ENCODE results near the gene AP3B2. TPM values are rescaled to one million over a fixed set of nuclear protein-coding genes. Genes with fewer than 3 reads are reported as not detected.

Gene AP3B2, protein sequence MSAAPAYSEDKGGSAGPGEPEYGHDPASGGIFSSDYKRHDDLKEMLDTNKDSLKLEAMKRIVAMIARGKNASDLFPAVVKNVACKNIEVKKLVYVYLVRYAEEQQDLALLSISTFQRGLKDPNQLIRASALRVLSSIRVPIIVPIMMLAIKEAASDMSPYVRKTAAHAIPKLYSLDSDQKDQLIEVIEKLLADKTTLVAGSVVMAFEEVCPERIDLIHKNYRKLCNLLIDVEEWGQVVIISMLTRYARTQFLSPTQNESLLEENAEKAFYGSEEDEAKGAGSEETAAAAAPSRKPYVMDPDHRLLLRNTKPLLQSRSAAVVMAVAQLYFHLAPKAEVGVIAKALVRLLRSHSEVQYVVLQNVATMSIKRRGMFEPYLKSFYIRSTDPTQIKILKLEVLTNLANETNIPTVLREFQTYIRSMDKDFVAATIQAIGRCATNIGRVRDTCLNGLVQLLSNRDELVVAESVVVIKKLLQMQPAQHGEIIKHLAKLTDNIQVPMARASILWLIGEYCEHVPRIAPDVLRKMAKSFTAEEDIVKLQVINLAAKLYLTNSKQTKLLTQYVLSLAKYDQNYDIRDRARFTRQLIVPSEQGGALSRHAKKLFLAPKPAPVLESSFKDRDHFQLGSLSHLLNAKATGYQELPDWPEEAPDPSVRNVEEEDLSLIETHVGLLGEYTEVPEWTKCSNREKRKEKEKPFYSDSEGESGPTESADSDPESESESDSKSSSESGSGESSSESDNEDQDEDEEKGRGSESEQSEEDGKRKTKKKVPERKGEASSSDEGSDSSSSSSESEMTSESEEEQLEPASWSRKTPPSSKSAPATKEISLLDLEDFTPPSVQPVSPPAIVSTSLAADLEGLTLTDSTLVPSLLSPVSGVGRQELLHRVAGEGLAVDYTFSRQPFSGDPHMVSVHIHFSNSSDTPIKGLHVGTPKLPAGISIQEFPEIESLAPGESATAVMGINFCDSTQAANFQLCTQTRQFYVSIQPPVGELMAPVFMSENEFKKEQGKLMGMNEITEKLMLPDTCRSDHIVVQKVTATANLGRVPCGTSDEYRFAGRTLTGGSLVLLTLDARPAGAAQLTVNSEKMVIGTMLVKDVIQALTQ
- polyA plus RNA-seq = 1 to 10 TPM in 1 of 3 donors, under 1 TPM in 2; 0.67 to 2.4 (median 0.70) TPM

GRCh38 chr15:82709421-82710207, at the start of gene AP3B2:
Gene AP3B2, minus strand, starts transcription at chr15:82709875. Its CDS starts 169 bp downstream, at chr15:82709706.
- H3K27ac ChIP-seq (ENCODE audit: low read depth, low read length) = no peak within 1 kb of the TSS
- WGBS, 3 donors = 1% methylated on average over 56 to 95 of the region's 95 CpGs

DNA sequence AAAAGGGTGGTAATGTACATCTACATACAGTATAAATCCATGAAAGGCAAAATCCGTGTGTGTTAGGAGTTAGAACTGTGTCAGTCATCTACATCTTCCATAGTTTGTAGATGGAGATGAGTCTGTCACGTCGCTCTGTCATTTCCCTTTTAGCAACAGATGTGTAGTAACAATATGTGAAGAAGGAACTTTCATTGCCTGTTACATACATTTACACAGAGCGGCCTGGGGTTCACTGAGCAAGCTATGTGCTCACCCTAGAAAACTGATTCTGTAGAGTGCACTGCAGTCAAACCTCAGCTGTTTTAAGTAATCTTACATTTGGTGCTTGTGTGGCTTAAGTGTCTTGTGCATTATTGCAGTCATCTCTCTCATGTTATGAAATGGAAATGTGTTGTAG, 41.6 kb upstream of the AP3B2 start:
- WGBS, 3 donors = 30 to 42% (median 38%) methylated on average over 4 of the region's 4 CpGs
- no peak overlapping the region for H3K27ac ChIP-seq (ENCODE audit: low read depth, low read length)

- no peak overlapping the region for H3K27ac ChIP-seq (ENCODE audit: low read depth, low read length)
- 0 to 3% (median 1%) methylated on average over 8 of the region's 8 CpGs for WGBS, 3 donors
These were observed 41.1 kb upstream of the AP3B2 start for GRCh38 chr15:82750831-82751180.

DNA sequence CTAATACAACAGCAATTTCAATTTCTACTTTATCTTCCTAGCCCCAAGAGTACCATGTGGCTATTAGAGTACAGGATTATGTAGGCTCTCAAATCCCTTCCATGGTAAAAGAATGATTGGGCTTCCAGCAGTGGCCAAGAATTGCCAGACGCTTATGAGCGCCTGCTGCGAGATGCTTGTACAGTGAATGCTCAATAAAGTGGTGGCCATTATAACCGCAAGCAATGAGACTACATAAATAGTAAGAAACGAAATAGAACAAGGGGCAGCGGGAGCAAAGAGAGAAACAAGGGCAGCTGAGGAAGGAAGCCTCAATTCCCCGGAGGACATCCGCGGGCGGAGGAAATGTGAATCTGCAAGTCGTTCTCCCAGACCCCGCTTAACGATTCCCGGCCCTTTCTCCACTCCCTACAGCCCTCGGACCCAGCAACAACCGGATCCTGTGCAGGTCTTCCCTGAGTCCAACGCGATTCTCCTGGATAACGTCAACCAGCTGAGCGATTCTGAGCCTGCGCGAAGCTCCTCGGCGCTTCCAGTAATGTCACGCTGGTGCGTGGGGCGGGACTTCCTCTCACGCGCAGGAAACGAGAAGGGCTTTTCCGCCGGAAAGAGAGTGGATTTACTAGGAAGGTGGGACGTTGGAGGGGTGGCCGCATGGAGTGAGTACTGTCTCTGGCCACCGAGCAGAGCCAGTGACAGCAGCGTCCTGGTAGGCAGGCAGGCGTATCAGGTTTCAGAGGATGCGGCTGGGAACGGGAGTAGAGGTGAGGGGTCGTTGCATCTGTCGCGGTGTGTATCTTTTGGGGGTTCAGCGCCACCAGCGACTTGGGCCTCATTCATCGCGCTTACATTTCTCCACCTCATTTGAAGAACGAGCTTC, 40.5 kb upstream of the AP3B2 start:
- 0 to 1% (median 0%) methylated on average over 47 of the region's 47 CpGs for WGBS, 3 donors
- peak overlapping the region; percentile 70 for H3K27ac ChIP-seq (ENCODE audit: low read depth, low read length)

DNA sequence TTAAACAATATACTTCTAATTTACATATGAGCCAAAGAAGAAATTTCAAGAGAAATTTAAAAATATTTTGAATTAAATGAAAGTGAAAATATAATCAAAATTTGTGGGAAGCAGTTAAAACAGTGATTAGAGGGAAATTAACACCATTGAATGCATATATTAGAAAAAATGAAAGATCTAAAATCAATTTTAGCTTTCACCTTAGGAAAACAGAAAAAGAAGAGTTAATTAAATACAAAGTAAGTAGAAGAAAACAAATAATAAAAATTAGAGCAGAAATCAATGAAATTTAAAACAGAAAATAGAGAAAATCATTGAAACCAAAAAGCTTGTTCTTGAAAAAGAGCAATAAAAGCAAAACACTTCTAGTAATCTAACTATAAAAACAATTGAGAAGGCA, 38.6 kb upstream of the AP3B2 start:
- no peak overlapping the region for H3K27ac ChIP-seq (ENCODE audit: low read depth, low read length)

DNA sequence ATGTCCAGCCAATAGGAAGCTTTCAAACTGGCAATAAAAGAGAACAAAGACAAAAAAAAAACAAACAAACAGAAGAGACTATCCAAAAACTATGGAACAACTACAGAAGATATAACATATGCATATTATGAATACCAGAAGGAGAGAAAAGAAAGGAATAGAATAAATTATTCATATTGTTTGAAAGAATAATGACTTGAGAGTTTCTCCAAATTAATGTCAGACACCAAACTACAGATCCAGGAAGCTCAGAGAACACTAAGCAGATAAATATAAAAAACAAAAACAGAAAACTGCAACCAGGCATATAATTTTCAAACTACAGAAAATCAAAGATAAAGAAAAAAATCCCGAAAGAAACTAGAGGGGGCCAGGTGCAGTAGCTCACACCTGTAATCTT, 34.1 kb upstream of the AP3B2 start:
- WGBS, 3 donors = 75 to 97% (median 92%) methylated on average over 1 of the region's 1 CpG

GRCh38 chr15:82742134-82742533, 32.5 kb upstream of the AP3B2 start:
- H3K27ac ChIP-seq (ENCODE audit: low read depth, low read length) = no peak overlapping the region
- 78 to 89% (median 85%) methylated on average over 3 of the region's 3 CpGs for WGBS, 3 donors

More for the DNA sequence above, 34.1 kb upstream of the AP3B2 start:
- no peak overlapping the region for H3K27ac ChIP-seq (ENCODE audit: low read depth, low read length)

DNA sequence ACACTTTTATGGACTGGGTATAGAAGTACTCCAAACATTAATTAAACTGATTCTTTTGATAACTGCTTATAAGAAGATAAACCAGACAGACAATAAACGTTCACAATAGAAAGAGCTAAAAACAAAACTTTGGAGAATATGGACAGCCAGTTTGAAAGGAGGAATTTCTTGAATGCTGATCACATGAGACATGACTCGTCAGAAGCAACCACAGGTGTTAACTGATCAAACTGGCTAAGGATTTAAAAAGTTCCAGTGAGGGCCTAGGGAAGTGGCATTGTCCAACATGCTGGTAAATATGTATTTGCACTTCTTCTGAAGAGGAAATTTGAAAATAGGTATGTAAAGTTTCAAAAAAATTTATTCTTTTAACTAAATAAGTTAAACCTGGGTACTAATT, 29.4 kb upstream of the AP3B2 start:
- H3K27ac ChIP-seq (ENCODE audit: low read depth, low read length) = no peak overlapping the region
- WGBS, 3 donors = 72 to 78% (median 78%) methylated on average over 2 of the region's 2 CpGs

DNA sequence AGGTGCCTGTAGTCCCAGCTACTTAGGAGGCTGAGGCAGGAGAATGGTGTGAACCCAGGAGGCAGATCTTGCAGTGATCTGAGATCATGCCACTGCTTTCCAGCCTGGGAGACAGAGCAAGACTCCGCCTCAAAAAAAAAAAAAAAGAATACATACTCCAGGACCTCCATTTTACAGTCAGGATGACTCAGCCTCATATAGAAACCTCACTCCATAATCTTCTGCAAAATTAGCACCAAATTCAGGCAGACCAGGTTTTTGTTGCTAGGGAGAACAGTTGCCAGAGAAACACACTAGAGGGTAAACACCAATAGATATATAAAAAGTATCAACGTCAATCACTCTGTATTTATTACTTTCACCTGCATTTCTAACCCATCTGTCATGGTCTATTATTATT, 28.3 kb upstream of the AP3B2 start:
- WGBS, 3 donors = 81 to 90% (median 87%) methylated on average over 1 to 2 of the region's 2 CpGs
- H3K27ac ChIP-seq (ENCODE audit: low read depth, low read length) = no peak overlapping the region

GRCh38 chr15:82731527-82731926, 21.9 kb upstream of the AP3B2 start:
- no peak overlapping the region for H3K27ac ChIP-seq (ENCODE audit: low read depth, low read length)
- 94 to 100% (median 100%) methylated on average over 1 to 2 of the region's 2 CpGs for WGBS, 3 donors

GRCh38 chr15:82730022-82730530, 20.4 kb upstream of the AP3B2 start:
- no peak overlapping the region for H3K27ac ChIP-seq (ENCODE audit: low read depth, low read length)
- WGBS, 3 donors = 92 to 94% (median 92%) methylated on average over 11 of the region's 11 CpGs

DNA sequence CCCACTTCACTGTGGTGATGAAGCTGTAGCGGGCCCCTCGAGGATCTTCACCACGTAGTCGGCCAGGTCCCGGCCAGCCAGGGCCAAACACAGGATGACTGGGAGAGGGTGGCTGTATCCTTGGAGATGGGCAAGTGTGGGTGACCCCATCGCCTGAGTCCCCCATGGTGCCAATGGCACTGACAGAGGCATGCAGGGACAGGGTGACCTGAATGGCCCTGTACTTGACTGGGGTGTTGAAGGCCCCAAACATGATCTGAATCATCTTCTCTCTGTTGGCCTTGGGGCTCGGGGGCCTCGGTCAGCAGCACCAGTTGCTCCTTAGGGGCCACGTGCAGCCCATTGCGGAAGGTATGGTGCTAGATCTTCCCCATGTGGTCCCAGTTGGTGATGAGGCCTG, 17.1 kb upstream of the AP3B2 start:
- WGBS, 3 donors = 93 to 96% (median 94%) methylated on average over 10 of the region's 10 CpGs
- H3K27ac ChIP-seq (ENCODE audit: low read depth, low read length) = no peak overlapping the region

DNA sequence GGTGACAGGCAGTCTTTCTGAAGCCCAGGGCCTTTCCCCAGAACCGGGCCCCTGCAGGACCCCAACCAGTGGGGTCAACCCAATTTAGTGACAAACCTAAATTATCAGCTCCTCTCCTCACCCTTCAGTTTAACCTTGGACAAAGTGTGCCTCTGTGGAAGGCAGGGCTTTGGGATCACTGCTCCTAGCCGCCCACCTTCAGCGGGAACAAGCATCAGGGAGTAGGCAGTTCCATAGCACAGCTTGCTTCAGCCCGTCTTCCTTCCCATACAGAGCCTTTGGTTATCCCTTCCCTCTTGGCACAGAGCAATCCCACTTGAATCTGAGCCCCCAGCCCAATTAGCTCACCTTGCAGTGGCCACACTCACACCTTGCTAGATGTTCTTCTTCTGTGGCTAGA, 5.3 kb upstream of the AP3B2 start:
- 85 to 92% (median 88%) methylated on average over 4 of the region's 4 CpGs for WGBS, 3 donors
- H3K27ac ChIP-seq (ENCODE audit: low read depth, low read length) = no peak overlapping the region

DNA sequence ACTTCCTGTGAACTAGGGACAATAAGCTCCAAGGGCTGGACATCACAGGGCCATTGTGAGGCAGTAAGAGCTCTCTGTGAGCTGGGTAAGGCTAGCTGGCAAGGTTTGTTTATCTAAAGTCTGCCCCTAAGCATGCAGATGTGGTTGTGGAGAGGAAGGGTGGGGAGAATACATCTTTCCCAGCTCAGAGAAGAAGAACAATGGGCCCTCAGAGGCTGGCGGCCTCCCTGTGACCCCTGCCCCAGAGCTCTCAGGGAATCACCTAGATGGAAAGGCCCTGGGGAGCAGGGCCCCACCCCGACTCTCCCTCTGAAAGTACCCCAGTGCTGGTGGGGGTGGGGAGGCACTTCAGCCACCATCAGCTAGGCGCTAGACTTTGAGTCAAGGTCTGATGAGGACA, 4.3 kb upstream of the AP3B2 start:
- H3K27ac ChIP-seq (ENCODE audit: low read depth, low read length) = no peak overlapping the region
- WGBS, 3 donors = 69 to 74% (median 73%) methylated on average over 3 of the region's 3 CpGs

DNA sequence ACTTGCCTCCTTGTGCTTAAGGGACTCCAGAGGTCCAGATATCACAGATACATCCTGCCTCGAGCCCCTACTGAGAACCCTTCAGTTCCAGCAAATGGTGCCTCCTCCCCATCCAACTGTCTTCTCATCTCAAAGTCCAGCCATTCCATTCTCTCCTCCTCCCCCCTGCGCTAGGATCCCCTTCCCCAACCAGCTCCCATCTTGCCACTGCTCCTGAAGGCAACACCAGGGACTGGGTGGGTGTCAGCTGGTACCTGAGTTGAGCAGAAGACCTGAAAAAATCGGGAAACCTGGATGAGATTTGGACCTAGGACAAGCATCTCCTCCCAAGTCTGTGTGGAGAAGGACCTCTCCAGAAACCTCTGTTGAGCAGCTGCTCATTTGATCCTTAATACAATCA, 2.4 kb upstream of the AP3B2 start:
- no peak overlapping the region for H3K27ac ChIP-seq (ENCODE audit: low read depth, low read length)
- 64 to 84% (median 82%) methylated on average over 3 of the region's 3 CpGs for WGBS, 3 donors

DNA sequence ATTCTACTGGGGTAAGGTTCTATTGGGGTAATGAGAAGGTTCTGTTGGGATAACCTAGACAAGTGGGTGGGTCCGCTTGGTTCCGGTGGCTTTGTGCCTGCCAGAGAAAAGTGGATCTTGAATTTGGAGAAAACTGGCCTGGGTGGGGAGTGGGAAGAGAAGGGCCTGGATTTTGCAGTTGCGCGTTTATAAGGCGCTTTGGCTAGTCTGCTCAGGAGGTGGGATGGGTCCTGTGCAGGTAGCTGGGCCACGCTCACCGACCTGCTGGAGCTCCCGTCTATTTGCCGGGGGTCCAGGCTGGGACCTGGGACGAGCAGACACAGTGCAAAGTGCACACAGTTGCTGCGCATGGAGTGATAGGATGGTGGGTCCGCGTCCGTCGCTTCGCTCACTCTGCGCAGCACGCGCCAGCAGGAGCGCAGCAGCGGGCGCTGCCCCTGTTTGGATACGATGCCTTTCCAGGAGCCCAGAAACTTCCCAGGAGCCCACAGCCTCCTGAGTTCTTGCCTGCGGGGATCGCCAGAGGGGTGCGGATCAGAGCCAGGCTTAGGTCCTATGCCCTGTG, 1.3 kb upstream of the AP3B2 start:
- no peak overlapping the region for H3K27ac ChIP-seq (ENCODE audit: low read depth, low read length)
- WGBS, 3 donors = 94 to 97% (median 97%) methylated on average over 26 of the region's 26 CpGs

DNA sequence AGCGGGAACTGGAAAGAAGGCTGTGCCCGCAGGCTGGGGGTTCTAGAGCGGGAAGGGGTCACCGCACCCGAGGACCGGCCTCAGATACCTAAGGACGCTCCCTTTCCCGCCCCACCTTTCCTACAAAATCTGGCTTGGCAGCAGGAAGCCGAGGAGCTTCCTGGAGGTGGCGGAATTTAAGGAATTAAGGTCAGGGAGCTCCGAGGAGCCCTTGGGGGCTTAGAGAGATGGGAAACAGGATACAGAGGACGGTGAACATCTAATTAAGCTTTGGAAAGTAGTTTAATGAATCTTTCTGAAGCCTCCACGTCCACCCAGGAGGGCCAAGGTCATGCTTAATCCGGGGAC, 507 bp upstream of the AP3B2 start:
- H3K27ac ChIP-seq (ENCODE audit: low read depth, low read length) = no peak overlapping the region
- WGBS, 3 donors = 9 to 14% (median 9%) methylated on average over 14 of the region's 14 CpGs
